OCI-LY7 (cell line): ENCODE results near the gene IL5RA. TPM values are rescaled to one million over a fixed set of nuclear protein-coding genes. Genes with fewer than 3 reads are reported as not detected.

Source experiments
- BruUV-seq: library from RNA; stranded (reverse); fragments of 400-500 nt; replicated peaks from 2 replicates; lab custom pipeline; 2021; lab: Mats Ljungman, UMichigan
- CTCF ChIA-PET: fragments of 300-600 bp; sonication (Branson Sonifier 250); formaldehyde crosslinking; loops from one replicate; lab custom pipeline; 2022; ENCODE audit warnings: antibody characterized with exemption; ENCODE audit not compliant: unreplicated experiment; lab: Charles Lee
- POLR2A ChIA-PET: fragments of 300-600 bp; sonication (Branson Sonifier 250); formaldehyde crosslinking; loops from one replicate; lab custom pipeline; 2022; ENCODE audit warnings: antibody characterized with exemption; lab: Charles Lee
- DNase-seq: peaks from one replicate; pipeline ENCODE4 v3.0.0-alpha.2; 2015; ENCODE audit warnings: low spot score
- H2AFZ ChIP-seq: fragments of 200-600 bp; sonication (generic), shearing (Covaris generic); 2 replicates; pipeline ENCODE4 v1.6.1; 2014; ENCODE audit warnings: mild to moderate bottlenecking, antibody characterized with exemption, low read length, moderate library complexity
- H3K27ac ChIP-seq: fragments of 200-600 bp; sonication (generic); 2 replicates; pipeline ENCODE4 v1.5.1; 2014; ENCODE audit warnings: mixed run types, low read depth, mild to moderate bottlenecking, moderate library complexity, low read length, inconsistent platforms; ENCODE audit not compliant: poor library complexity, severe bottlenecking
- H3K36me3 ChIP-seq: fragments of 200-600 bp; sonication (generic); 2 replicates; pipeline ENCODE4 v1.6.1; 2014; ENCODE audit warnings: mild to moderate bottlenecking, antibody characterized with exemption, low read length, moderate library complexity, mixed read lengths; ENCODE audit not compliant: insufficient read depth
- H3K4me1 ChIP-seq: fragments of 200-600 bp; sonication (generic); 2 replicates; pipeline ENCODE4 v1.5.1; 2014; ENCODE audit warnings: mild to moderate bottlenecking, low read length; ENCODE audit not compliant: insufficient read depth, poor library complexity, severe bottlenecking
- H3K4me2 ChIP-seq: fragments of 200-600 bp; sonication (generic); 2 replicates; pipeline ENCODE4 v1.6.1; 2014; ENCODE audit warnings: mild to moderate bottlenecking, low read length
- H3K4me3 ChIP-seq: fragments of 200-600 bp; sonication (generic); 2 replicates; pipeline ENCODE4 v1.5.1; 2014; ENCODE audit warnings: mild to moderate bottlenecking, low read depth, low read length; ENCODE audit not compliant: poor library complexity, severe bottlenecking
- H3K79me2 ChIP-seq: fragments of 200-600 bp; sonication (generic); 2 replicates; pipeline ENCODE4 v1.6.1; 2016; ENCODE audit warnings: low read depth, mild to moderate bottlenecking, low read length, moderate library complexity, mixed read lengths; ENCODE audit not compliant: insufficient read depth
- H3K9me2 ChIP-seq: fragments of 200-600 bp; sonication (generic); 2 replicates; pipeline ENCODE4 v1.6.1; 2016; ENCODE audit warnings: mild to moderate bottlenecking, low read length, mixed read lengths; ENCODE audit not compliant: insufficient read depth
- H3K9me3 ChIP-seq: fragments of 200-600 bp; sonication (generic); 2 replicates; pipeline ENCODE4 v1.6.1; 2014; ENCODE audit warnings: mild to moderate bottlenecking, mixed run types, low read length, mixed read lengths
- H4K20me1 ChIP-seq: fragments of 200-600 bp; sonication (generic); 2 replicates; pipeline ENCODE4 v1.6.1; 2014; ENCODE audit warnings: mild to moderate bottlenecking, antibody characterized with exemption, low read length, moderate library complexity, mixed read lengths; ENCODE audit not compliant: insufficient read depth
- CTCF ChIP-seq: fragments of 200-600 bp; sonication (generic); conservative IDR thresholded peaks from 2 replicates; pipeline ENCODE4 v1.5.1; 2014; ENCODE audit warnings: mild to moderate bottlenecking, antibody characterized with exemption, low read length, moderate library complexity, mixed read lengths
- EZH2phosphoT487 ChIP-seq: fragments of 200-600 bp; sonication (generic); IDR thresholded peaks from 2 replicates; pipeline ENCODE4 v1.6.1; 2018; ENCODE audit warnings: low read depth, borderline replicate concordance, mild to moderate bottlenecking, mixed run types, antibody characterized with exemption, low read length, moderate library complexity, mixed read lengths
- intact Hi-C: fragments of 100-400 bp; cut with micrococcal nuclease; formaldehyde crosslinking; loops from one replicate; pipeline ENCODE4 v1.10.0; 2022; ENCODE audit not compliant: unreplicated experiment
- total RNA-seq, 2 experiments: library from RNA; depleted of rRNA in 1 of 2; stranded (reverse); fragments of >200 nt in 1 of 2; shearing (Covaris generic) in 1 of 2; gene quantifications; 2 replicates each; pipeline ENCODE4 v1.2.3, GENCODE V29; 2014 to 2022

The IL5RA gene
- total RNA-seq, 2 experiments from 2014 or later: not detected

DNA sequence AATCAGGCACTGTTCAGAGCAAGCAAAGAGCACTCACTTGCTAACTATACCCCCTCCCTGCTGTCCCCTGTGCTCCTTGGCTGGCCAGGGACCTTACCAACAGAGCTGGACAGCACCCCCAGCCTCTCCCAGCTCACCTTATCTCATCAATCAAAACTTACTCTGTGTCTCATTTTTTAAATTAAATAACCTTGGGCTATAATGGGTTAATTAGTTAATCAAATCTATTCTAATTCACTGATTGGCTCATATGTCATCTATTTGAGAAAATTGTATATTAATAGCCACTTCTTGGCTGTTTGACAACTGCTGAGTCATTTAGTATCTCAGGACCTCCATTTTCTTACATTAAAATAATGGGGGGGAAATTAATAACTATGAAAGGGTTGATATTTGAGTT lies 22.9 kb downstream of the IL5RA start:
- BruUV-seq: no TSS peak
- no peak for TF ChIP-seq CTCF
- no peak for TF ChIP-seq EZH2phosphoT487
- no peaks in the 10 kb centered on the region for H4K20me1 ChIP-seq
- H3K79me2 ChIP-seq: no peaks in the 10 kb centered on the region
- no peak overlapping the region for H2AFZ ChIP-seq
- no peaks in the 10 kb centered on the region for H3K9me2 ChIP-seq
- ChIA-PET POLR2A (interaction anchor here (0.7 to 1.4 kb wide), 2 partner anchors 20 to 21 kb away, joined by 3 read pairs; no protein-coding TSS in a partner anchor), CTCF (interaction anchor here (0.5 kb wide), 1 partner anchor 1406 kb away, joined by 13 read pairs; the partner anchor contains the start of gene ITPR1)
- H3K4me1 ChIP-seq: peaks cover 32% of the 10 kb centered on the region
- no peak overlapping the region for H3K27ac ChIP-seq
- intact Hi-C loops: loop anchor here (5.0 kb wide), 1 partner anchor 90 kb away; the partner anchor contains the start of gene CRBN
- no peak overlapping the region for H3K4me3 ChIP-seq
- H3K9me3 ChIP-seq: no peaks in the 10 kb centered on the region
- DNase-seq: no peak
- H3K36me3 ChIP-seq: no peaks in the 10 kb centered on the region
- no peak overlapping the region for H3K4me2 ChIP-seq

GRCh38 chr3:3086239-3086638 lies 23.9 kb downstream of the IL5RA start:
- Histone ChIP-seq H3K27ac (no peak overlapping the region), H3K4me1 (peaks cover 36% of the 10 kb centered on the region), H3K9me3 (no peaks in the 10 kb centered on the region), H4K20me1 (no peaks in the 10 kb centered on the region), H2AFZ (no peak overlapping the region), H3K79me2 (no peaks in the 10 kb centered on the region), H3K9me2 (no peaks in the 10 kb centered on the region), H3K4me2 (no peak overlapping the region), H3K36me3 (no peaks in the 10 kb centered on the region), H3K4me3 (no peak overlapping the region)
- intact Hi-C loops: loop anchor here (5.0 kb wide), 1 partner anchor 91 kb away; the partner anchor contains the start of gene CRBN
- TF ChIP-seq EZH2phosphoT487 (no peak), CTCF (no peak)
- no TSS peak for BruUV-seq
- ChIA-PET POLR2A (interaction anchor here (0.5 to 1.4 kb wide), 5 partner anchors 10 to 1038 kb away, joined by 3 to 4 read pairs (median 3); no protein-coding TSS in a partner anchor), CTCF (no interaction called here)
- no peak for DNase-seq

- Histone ChIP-seq H3K27ac (no peak overlapping the region), H3K79me2 (no peaks in the 10 kb centered on the region), H3K9me3 (no peaks in the 10 kb centered on the region), H3K4me2 (no peak overlapping the region), H3K9me2 (no peaks in the 10 kb centered on the region), H2AFZ (no peak overlapping the region), H4K20me1 (no peaks in the 10 kb centered on the region), H3K4me3 (no peak overlapping the region), H3K36me3 (no peaks in the 10 kb centered on the region), H3K4me1 (peaks cover 36% of the 10 kb centered on the region)
- TF ChIP-seq CTCF (no peak), EZH2phosphoT487 (no peak)
- BruUV-seq: no TSS peak
- POLR2A ChIA-PET: interaction anchor here (0.5 to 0.7 kb wide), 2 partner anchors 65 to 72 kb away, joined by 4 read pairs; no protein-coding TSS in a partner anchor
- DNase-seq: no peak
- CTCF ChIA-PET: interaction anchor here (0.6 kb wide), 1 partner anchor 58 kb away, joined by 4 read pairs; no protein-coding TSS in a partner anchor
- intact Hi-C loops: loop anchor here (5.0 kb wide), 1 partner anchor 92 kb away; the partner anchor contains the start of gene CRBN
These were observed 24.4 kb downstream of the IL5RA start for GRCh38 chr3:3085782-3086181.
